Panc1 (cell line): ENCODE results near the gene ADGRL3.

Experiments used
- REST ChIP-seq, 2 experiments: IDR thresholded peaks; 2 replicates each; pipeline ENCODE4 v1.6.1; 2011 to 2012; ENCODE audit warnings: low read depth in 2 of 2, control low read depth in 1 of 2, low read length in 1 of 2, mild to moderate bottlenecking in 1 of 2, moderate library complexity in 1 of 2; ENCODE audit not compliant: insufficient read depth in 1 of 2
- SIN3A ChIP-seq: IDR thresholded peaks from 2 replicates; pipeline ENCODE4 v1.6.1; 2012; ENCODE audit warnings: low read depth, mild to moderate bottlenecking, low read length, moderate library complexity, borderline replicate concordance; ENCODE audit not compliant: insufficient read depth
- TF ChIP-seq, protein P1 (sequence below): fragments of 450-650 bp; IDR thresholded peaks from 2 replicates; pipeline ENCODE4 v1.5.1; 2017; ENCODE audit warnings: mild to moderate bottlenecking

GRCh38 chr4:61478340-61478739, 278.2 kb downstream of the ADGRL3 start:
- TF ChIP-seq, protein P1, sequence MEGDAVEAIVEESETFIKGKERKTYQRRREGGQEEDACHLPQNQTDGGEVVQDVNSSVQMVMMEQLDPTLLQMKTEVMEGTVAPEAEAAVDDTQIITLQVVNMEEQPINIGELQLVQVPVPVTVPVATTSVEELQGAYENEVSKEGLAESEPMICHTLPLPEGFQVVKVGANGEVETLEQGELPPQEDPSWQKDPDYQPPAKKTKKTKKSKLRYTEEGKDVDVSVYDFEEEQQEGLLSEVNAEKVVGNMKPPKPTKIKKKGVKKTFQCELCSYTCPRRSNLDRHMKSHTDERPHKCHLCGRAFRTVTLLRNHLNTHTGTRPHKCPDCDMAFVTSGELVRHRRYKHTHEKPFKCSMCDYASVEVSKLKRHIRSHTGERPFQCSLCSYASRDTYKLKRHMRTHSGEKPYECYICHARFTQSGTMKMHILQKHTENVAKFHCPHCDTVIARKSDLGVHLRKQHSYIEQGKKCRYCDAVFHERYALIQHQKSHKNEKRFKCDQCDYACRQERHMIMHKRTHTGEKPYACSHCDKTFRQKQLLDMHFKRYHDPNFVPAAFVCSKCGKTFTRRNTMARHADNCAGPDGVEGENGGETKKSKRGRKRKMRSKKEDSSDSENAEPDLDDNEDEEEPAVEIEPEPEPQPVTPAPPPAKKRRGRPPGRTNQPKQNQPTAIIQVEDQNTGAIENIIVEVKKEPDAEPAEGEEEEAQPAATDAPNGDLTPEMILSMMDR, result no peak
- TF ChIP-seq REST (IDR thresholded peaks at IDR 0.05; ENCODE audit: insufficient read depth in 1 of 2, low read depth in 2 of 2, low read length in 1 of 2) (no peak), SIN3A (no peak)
